IPS-15b (cell line): Measurements from ENCODE around the gene MPND.
A peak's percentile ranks its signal among the peaks of the same experiment; 100 is the strongest.

Experiments used
- H3K27me3 ChIP-seq: one replicate; pipeline ENCODE4 v1.6.1; 2013; ENCODE audit warnings: low read length; ENCODE audit not compliant: control insufficient read depth, insufficient read depth
- H3K36me3 ChIP-seq: one replicate; pipeline ENCODE4 v1.6.1; 2013; ENCODE audit warnings: low read length; ENCODE audit not compliant: control insufficient read depth, insufficient read depth
- H3K4me1 ChIP-seq: one replicate; pipeline ENCODE4 v1.6.1; 2013; ENCODE audit warnings: mild to moderate bottlenecking, low read length; ENCODE audit not compliant: control insufficient read depth, insufficient read depth
- H3K4me3 ChIP-seq: one replicate; pipeline ENCODE4 v1.5.1; 2013; ENCODE audit warnings: low read depth, low read length
- H3K9ac ChIP-seq: one replicate; pipeline ENCODE4 v1.6.1; 2013; ENCODE audit warnings: low read depth, mild to moderate bottlenecking, low read length
- H3K9me3 ChIP-seq: one replicate; pipeline ENCODE4 v1.6.1; 2013; ENCODE audit warnings: mild to moderate bottlenecking, low read length; ENCODE audit not compliant: control insufficient read depth, insufficient read depth

Gene MPND

GRCh38 chr19:4363571-4364304 is 20.4 kb downstream of the MPND start:
- Histone ChIP-seq H3K36me3 (peaks cover 47% of the 10 kb centered on the region), H3K9ac (no peak overlapping the region), H3K4me1 (no peaks in the 10 kb centered on the region), H3K27me3 (no peaks in the 10 kb centered on the region), H3K4me3 (no peak overlapping the region), H3K9me3 (no peaks in the 10 kb centered on the region)

GRCh38 chr19:4365341-4365740 is 22.0 kb downstream of the MPND start:
- H3K9me3 ChIP-seq: no peaks in the 10 kb centered on the region
- no peak overlapping the region for H3K4me3 ChIP-seq
- no peak overlapping the region for H3K9ac ChIP-seq
- no peaks in the 10 kb centered on the region for H3K27me3 ChIP-seq
- peaks cover 3% of the 10 kb centered on the region for H3K4me1 ChIP-seq
- H3K36me3 ChIP-seq: peaks cover 36% of the 10 kb centered on the region

GRCh38 chr19:4365791-4366665 is 22.7 kb downstream of the MPND start:
- H3K9me3 ChIP-seq: no peaks in the 10 kb centered on the region
- no peak overlapping the region for H3K9ac ChIP-seq
- H3K36me3 ChIP-seq: peaks cover 36% of the 10 kb centered on the region
- H3K27me3 ChIP-seq: no peaks in the 10 kb centered on the region
- peaks cover 3% of the 10 kb centered on the region for H3K4me1 ChIP-seq
- no peak overlapping the region for H3K4me3 ChIP-seq

GRCh38 chr19:4366666-4367335 is 23.4 kb downstream of the MPND start:
- Histone ChIP-seq H3K36me3 (peaks cover 39% of the 10 kb centered on the region), H3K4me3 (no peak overlapping the region), H3K9ac (no peak overlapping the region), H3K4me1 (peaks cover 3% of the 10 kb centered on the region), H3K9me3 (no peaks in the 10 kb centered on the region), H3K27me3 (no peaks in the 10 kb centered on the region)

GRCh38 chr19:4367336-4367723 is 24.0 kb downstream of the MPND start:
- Histone ChIP-seq H3K9me3 (no peaks in the 10 kb centered on the region), H3K36me3 (peaks cover 34% of the 10 kb centered on the region), H3K4me3 (no peak overlapping the region), H3K27me3 (no peaks in the 10 kb centered on the region), H3K9ac (no peak overlapping the region), H3K4me1 (peaks cover 3% of the 10 kb centered on the region)

GRCh38 chr19:4367781-4368127 is 24.4 kb downstream of the MPND start:
- H3K4me3 ChIP-seq: no peak overlapping the region
- no peaks in the 10 kb centered on the region for H3K27me3 ChIP-seq
- H3K9me3 ChIP-seq: no peaks in the 10 kb centered on the region
- peaks cover 3% of the 10 kb centered on the region for H3K4me1 ChIP-seq
- H3K9ac ChIP-seq: no peak overlapping the region
- H3K36me3 ChIP-seq: peaks cover 30% of the 10 kb centered on the region

- Histone ChIP-seq H3K9ac (no peak overlapping the region), H3K4me1 (peaks cover 3% of the 10 kb centered on the region), H3K36me3 (peaks cover 28% of the 10 kb centered on the region), H3K9me3 (no peaks in the 10 kb centered on the region), H3K4me3 (no peak overlapping the region), H3K27me3 (no peaks in the 10 kb centered on the region)
Measured at GRCh38 chr19:4368128-4368820, 24.9 kb downstream of the MPND start.

GRCh38 chr19:4369109-4369887 is 25.9 kb downstream of the MPND start:
- Histone ChIP-seq H3K9me3 (no peaks in the 10 kb centered on the region), H3K9ac (peak overlapping the region; percentile 47), H3K4me3 (no peak overlapping the region), H3K27me3 (no peaks in the 10 kb centered on the region), H3K36me3 (peaks cover 20% of the 10 kb centered on the region), H3K4me1 (peaks cover 3% of the 10 kb centered on the region)

- no peaks in the 10 kb centered on the region for H3K27me3 ChIP-seq
- no peaks in the 10 kb centered on the region for H3K9me3 ChIP-seq
- peaks cover 20% of the 10 kb centered on the region for H3K36me3 ChIP-seq
- peak overlapping the region; percentile 47 for H3K9ac ChIP-seq
- H3K4me1 ChIP-seq: peaks cover 3% of the 10 kb centered on the region
- H3K4me3 ChIP-seq: no peak overlapping the region
Measured at GRCh38 chr19:4369888-4370260, 26.5 kb downstream of the MPND start.

GRCh38 chr19:4370418-4371041 is 27.2 kb downstream of the MPND start:
- no peak overlapping the region for H3K9ac ChIP-seq
- H3K9me3 ChIP-seq: no peaks in the 10 kb centered on the region
- H3K27me3 ChIP-seq: no peaks in the 10 kb centered on the region
- H3K4me1 ChIP-seq: peaks cover 9% of the 10 kb centered on the region
- H3K36me3 ChIP-seq: peaks cover 16% of the 10 kb centered on the region
- no peak overlapping the region for H3K4me3 ChIP-seq
